SK-MEL-5 (cell line): ENCODE measurements around the gene METAP1. TPM values are rescaled to one million over a fixed set of nuclear protein-coding genes. Genes with fewer than 3 reads are reported as not detected.
"Not testable (repeated sequence)": the region's sequence is repeated elsewhere in the genome, so short reads cannot be mapped to it uniquely, and the experiment has no call there.

Experiments
- DNase-seq: peaks from one replicate; pipeline ENCODE4 v3.0.0-alpha.2; 2016; ENCODE audit warnings: low read depth, low spot score
- in situ Hi-C: cut with HindIII; loops from 2 replicates; pipeline ENCODE4 v1.10.0; 2016; ENCODE audit warnings: low sequenced_read_pairs, high pct_unique_total_duplicates, low pct_unique_long_range_greater_than_20kb
- total RNA-seq: library from RNA; depleted of rRNA; stranded (reverse); fragments of >200 nt; shearing (Covaris generic); gene quantifications from 2 replicates; pipeline ENCODE4 v1.2.3, GENCODE V29; 2014

The METAP1 gene
- total RNA-seq, 1 experiment from 2014 or later: 58.4 TPM

DNA sequence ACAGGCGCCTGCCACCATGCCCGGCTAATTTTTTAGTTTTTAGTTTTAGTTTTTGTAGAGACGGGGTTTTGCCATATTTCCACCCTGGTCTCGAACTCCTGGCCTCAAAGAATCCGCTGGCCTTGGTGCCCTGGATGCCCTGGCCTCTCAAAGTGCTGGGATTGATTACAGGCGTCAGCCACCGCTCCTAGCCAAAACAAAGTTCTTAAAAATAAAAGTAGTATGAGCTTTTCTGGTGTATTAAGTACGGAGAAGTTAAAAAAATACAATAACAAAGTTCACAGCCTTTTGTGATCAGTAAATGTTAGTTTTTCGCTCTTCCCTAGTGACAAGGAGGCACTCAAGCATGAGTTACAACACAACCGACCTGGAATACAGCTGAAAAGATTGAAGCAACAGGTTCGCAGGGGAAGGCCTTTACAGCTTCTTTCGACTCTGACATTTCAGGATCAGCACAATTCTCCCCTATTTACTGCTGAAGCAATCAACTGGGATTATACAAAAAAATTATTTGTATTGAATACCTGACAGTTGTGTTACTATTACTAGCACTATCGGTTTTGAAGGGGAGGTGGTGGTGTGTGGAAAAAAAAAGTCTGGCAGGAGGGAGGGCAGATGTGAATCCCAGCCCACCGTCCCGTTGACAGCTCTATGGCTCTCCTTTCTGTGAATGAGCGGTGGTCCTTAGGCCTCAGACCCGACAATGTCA lies 893 bp upstream of the METAP1 start:
- DNase-seq: peak; percentile 9
- in situ Hi-C loops: no loop called here

- in situ Hi-C loops: no loop called here
- DNase-seq: no peak
These were observed 689 bp downstream of the METAP1 start for GRCh38 chr4:98996056-98996764.

DNA sequence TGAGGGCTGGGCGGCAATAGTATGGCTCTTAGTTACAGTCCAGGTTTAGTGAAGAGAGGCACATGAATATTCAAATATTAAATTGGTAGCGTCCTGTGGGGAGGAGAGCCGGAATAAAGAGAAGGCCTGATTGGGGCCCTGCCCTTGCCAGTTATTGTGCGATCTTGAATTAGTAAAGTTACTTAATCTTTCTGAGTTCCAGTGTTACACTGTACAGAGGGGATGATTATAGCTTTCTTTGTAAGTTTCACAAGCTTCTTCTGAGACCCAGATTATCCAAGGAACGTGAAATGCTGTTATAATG lies 1.2 kb downstream of the METAP1 start:
- in situ Hi-C loops: no loop called here
- DNase-seq: no peak

DNA sequence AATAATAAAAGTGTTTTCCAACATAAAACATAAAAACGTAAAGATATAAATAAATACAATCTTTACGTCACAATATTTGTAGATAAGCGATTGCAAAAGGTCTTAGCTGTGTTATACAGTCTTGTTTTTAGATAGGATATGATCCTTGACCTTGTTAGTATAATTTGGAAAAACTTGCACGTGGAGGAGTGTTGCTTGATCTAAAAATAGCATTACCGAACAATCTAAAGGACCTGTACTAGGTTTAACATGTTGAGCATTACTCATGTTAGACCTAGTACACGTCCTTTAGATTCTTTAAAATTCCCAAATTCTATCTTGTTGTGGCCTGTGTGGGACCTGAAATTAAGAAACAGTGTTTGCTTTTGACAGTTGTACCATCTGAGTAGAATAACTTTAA lies 1.6 kb downstream of the METAP1 start:
- no peak for DNase-seq
- in situ Hi-C loops: no loop called here

- DNase-seq: no peak
- in situ Hi-C loops: no loop called here
These were observed 3.0 kb downstream of the METAP1 start for GRCh38 chr4:98998551-98998950.

DNA sequence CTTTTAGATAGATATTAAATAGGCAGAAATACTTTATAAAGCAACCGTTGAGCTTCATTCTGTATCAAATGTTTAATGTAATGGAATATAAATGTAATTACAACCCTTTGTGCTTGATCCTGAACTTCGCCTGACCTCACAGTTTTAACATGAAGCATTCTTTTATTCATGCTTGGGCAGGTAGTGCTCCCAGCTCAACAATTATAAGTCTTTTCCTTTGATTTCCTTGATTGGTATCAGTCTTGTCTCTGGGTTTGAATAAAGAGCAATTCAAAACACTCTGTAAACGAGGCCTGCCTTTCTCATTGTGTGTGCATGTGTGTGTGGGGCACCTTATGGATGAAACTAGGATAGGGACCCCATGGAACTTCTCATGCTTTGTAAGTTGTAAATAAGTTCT lies 6.8 kb downstream of the METAP1 start:
- in situ Hi-C loops: no loop called here
- DNase-seq: no peak

- DNase-seq: no peak
- in situ Hi-C loops: no loop called here
These were observed 12.5 kb downstream of the METAP1 start for GRCh38 chr4:99008051-99008450.

GRCh38 chr4:99011910-99012309 lies 16.4 kb downstream of the METAP1 start:
- DNase-seq: no peak
- in situ Hi-C loops: no loop called here

DNA sequence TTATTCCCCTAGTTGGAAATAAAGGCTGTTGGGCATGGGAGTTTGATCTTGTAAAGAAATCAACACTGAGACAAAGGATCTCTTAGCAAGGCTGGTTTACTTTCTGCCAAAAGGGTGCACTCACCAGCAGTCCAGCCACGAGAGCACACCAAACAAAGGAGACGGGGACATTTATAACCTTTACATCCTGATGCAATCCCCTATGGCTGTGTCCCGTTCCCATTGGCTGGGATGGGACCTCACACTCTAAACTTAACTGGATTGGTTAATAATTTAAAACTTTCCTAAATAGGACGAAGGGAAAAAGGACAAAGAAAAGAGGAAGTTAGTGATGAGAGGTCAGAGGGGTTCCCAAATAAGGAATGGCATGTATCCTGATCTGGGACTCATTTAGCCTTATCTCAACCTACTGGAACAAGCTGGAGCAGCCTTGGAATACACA lies 17.9 kb downstream of the METAP1 start:
- in situ Hi-C loops: no loop called here
- DNase-seq: no peak

- no peak for DNase-seq
- in situ Hi-C loops: no loop called here
These were observed 18.5 kb downstream of the METAP1 start for GRCh38 chr4:99013884-99014523.

DNA sequence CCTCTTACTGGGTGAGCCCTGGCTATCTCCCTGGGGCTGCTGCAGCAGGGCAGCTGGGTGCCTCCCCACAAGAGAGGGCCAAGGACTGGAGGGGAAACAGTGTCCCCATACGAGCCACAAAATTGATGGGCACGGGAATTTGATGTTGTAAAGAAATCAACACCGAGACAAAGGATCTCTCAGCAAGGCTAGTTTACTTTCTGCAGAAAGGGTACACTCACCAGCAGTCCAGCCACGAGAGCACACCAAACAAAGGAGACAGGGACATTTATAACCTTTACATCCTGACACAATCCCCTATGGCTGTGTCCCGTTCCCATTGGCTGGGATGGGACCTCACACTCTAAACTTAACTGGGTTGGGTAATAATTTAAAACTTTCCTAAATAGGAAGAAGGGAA lies 25.9 kb downstream of the METAP1 start:
- DNase-seq: no peak
- in situ Hi-C loops: no loop called here

DNA sequence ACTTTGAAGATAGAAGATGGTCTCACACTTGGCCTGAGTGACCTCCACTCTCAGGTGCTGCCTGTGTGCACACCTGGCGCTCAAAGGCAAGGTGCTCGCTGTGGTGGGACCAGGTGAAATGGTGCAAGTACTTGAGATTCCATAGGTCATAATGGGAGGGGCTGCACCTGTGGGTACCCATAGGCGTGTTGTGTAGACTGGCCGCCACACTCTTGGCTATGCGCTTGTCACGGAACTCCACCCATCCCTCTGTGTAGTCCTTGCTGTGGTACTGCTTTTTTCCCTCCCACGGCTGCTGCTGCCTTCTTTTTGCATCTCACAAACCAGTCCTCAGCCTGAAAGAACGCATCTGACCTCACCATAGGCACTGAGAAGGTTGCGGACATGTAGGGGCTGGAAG lies 27.0 kb downstream of the METAP1 start:
- DNase-seq: no peak
- in situ Hi-C loops: no loop called here

- DNase-seq, in situ Hi-C loops: not testable (repeated sequence)
These were observed 28.3 kb downstream of the METAP1 start for GRCh38 chr4:99023800-99024251.

GRCh38 chr4:99024481-99025275 lies 29.2 kb downstream of the METAP1 start:
- in situ Hi-C loops: no loop called here
- DNase-seq: no peak

GRCh38 chr4:99025506-99025905 lies 30.0 kb downstream of the METAP1 start:
- DNase-seq: no peak
- in situ Hi-C loops: no loop called here

GRCh38 chr4:99027304-99027703 lies 31.8 kb downstream of the METAP1 start:
- DNase-seq: no peak
- in situ Hi-C loops: no loop called here

GRCh38 chr4:99028187-99028586 lies 32.7 kb downstream of the METAP1 start:
- no peak for DNase-seq
- in situ Hi-C loops: no loop called here
